NCI-H524 treated with DMSO at 0.1 percent for 48 hours (cell line): Measurements from ENCODE around the gene TTC1.
A peak's percentile ranks its signal among the peaks of the same experiment; 100 is the strongest.
"Not testable (repeated sequence)": the region's sequence is repeated elsewhere in the genome, so short reads cannot be mapped to it uniquely, and the experiment has no call there.

Experiments
- DNase-seq: peaks from one replicate; lab custom pipeline; 2025; lab: John Stamatoyannopoulos, UW

Gene TTC1

DNA sequence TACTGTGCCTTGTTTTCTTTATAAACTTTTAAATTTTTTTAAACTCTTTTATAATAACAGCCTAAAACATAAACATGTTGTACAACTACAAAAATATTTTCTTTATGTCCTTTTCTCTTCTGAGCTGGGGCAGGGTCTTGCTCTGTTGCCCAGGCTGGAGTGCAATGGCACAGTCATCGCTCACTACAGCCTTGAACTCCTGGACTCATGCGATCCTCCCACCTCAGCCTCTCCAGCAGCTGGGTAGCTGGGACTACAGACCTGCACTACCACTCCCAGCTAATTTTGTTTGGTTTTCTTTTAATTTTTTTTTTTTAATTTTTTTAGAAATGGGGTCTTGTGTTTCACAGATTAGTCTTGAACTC is 31.5 kb downstream of the TTC1 start:
- DNase-seq, result no peak

DNA sequence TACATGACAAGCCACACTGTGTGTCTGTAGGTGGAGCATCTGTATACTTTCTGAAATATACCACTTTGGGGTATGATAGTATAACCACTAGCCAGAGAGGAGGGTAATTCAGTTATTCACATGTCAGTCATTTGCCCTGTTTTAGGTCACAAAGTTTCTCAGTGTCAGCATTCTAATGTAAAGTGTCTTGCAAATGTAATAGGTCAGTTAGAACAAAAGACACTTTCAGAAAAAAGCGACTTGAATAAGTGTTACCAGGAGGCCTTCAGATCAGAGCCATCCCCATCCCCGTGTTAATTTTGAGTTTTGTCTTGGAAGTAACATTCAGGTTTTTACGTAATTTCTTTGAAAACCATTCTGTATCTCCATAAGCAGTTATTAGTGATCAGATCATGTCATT is 33.7 kb downstream of the TTC1 start:
- no peak for DNase-seq

DNA sequence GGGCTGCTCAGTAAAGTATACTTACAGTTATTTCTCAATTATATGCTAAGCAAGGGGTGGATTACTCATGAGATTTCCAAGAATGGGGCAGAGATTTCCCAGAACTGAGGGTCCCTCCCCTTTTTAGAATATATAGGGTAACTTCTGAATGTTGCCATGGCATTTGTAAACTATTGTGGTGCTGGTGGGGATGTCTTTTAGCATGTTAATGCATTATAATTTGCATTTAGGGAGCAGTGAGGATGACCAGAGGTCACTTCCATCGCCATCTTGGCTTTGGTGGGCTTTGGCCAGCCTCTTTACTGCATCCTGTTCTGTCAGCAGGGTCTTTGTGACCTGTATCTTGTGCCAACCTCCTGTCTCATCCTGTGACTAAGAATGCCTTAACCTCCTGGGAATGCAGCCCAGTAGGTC is 35.5 kb downstream of the TTC1 start:
- DNase-seq, result no peak

DNA sequence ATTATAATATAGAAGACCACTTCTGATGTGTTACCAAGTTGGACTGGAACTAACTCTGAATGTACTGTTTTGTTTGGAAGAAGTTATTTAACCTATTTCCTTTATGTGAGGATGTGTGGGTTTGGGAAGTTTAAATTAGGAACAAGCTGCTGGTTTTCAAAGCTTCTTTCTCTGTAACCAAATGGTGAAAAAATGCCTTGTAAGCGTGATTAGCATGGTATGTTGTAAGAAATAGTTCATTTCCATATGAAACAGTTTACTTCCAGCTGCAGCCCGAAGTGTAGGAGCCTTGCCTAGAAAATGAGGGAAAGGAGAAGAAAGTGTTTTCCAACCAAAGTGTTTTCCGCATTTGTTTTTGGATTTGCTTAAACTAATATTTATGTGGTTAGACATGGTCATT is 36.0 kb downstream of the TTC1 start:
- no peak for DNase-seq

DNA sequence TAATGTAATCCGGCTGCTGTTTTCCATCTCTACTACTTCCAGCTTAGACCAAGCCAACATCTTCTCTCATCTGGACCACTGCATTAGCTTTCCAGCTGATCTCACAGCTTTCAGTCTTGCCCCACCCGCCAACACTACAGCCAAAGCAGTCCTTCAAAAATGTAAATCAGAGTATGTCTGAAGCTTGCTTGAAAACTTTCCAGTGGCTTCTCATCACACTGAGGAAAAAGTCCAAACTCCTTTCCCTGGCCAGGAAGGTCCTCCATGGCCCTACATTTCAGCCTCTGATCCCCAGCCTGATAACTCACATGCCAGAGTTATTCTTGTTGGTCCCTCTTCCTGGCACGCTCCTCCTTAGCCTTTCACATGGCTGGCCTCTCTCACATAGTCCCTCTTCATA is 38.5 kb downstream of the TTC1 start:
- no peak for DNase-seq

DNA sequence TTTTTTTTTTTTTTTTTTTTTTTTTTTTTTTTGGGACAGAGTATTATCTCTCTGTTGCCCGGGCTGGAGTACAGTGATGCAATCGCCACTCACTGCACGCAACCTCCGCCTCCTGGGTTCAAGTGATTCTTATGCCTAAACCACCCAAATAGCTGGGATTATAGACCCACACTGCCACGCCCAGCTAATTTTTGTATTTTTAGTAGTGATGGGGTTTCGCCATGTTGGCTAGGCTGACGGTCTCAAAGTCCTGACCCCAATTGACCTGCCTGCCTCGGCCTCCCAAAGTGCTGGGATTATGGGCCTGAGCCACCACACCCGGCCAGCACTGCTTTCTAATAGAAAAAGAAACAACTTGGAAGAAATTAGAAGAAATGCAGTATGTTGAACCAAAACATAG is 39.2 kb downstream of the TTC1 start:
- no peak for DNase-seq

DNA sequence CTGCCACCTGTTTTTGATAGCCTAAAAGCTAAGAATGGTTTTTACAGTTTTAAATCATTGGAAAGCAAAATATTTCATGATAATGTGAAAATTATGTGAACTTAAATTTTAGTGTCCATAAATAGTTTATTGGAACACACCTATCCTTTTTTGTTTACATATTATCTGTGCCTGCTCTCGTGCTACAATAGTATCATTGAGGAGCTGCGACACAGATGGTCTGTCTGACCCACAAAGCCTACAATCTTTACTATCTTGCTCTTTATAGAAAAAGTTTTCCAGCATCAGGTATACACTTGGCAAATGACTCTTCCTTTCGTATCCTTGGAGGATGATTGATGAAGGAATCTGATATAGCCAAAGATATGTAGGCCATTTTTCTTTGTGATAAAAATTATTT is 40.2 kb downstream of the TTC1 start:
- no peak for DNase-seq

DNA sequence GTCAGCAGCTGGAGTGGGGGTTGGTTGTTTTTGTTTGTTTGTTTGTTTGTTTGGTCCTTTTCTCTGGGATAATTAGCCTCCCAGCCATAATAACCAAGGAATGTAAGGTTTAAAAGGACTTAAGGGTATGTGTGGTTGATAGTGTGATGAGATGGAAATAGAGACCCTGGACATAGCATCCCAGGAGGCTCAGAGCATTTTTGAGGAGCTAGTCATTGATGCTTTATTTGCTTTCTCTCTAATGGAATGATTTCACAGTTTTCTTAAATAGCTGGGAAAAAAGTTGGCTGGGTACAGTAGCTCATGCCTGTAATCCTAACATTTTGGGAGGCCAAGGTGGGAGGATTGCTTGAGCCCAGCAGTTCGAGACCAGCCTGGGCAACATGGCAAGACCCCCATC is 45.1 kb downstream of the TTC1 start:
- no peak for DNase-seq

DNA sequence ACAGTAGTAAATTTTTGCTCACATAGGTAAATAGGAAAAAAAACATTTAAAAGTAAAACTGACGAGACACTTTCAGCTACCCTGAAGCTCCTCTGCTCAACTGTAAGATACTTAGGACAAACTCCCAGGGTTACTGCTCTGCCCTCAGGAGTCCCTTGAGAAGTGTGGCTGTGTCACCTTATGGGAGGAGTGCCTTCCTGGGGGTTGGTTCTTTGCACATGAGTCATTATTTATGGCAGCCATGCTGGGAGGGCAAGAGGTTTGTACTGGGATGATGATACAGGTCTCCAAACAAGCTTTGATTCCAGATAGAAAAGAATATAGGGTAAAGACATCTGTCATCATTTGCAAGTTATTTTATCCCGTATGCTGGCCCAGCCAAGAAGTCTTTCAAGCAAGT is 45.9 kb downstream of the TTC1 start:
- DNase-seq, result no peak

DNA sequence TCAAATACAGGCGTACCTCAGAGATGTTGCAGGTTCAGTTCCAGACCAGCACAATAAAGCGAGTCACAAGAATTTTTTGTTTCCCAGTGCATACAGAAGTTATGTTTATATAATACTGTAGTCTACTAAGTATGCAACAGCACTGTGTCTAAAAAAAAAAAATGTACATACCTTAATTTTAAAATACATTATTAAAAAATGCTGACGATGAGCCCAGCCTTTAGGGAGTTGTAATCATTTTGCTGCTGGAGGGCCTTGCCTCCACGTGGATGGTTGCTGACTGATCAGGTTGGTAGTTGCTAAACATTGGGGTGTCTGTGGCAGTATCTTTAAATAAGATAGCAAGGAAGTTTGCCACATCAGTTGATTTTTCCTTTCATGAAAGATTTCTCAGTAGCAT is 48.3 kb downstream of the TTC1 start:
- DNase-seq, result no peak

DNA sequence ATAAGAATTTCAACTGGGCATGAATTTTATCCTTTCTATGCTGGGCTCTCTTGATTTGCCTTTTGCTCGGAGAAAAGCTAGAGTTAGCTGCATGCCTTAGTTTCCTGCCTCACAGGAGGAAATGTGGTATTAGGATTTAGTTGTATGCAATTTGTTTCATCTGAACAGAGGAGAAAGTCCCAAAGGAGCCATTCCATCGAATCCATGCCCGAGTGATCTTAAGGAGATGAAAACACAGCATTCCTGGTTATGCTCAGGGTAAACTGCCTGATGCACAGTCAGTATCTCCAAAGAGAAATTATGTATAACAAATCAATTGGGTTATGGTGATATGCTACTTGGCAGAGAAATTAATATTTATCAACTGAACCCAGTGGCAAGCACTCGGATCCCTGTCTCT is 51.1 kb downstream of the TTC1 start:
- no peak for DNase-seq

DNA sequence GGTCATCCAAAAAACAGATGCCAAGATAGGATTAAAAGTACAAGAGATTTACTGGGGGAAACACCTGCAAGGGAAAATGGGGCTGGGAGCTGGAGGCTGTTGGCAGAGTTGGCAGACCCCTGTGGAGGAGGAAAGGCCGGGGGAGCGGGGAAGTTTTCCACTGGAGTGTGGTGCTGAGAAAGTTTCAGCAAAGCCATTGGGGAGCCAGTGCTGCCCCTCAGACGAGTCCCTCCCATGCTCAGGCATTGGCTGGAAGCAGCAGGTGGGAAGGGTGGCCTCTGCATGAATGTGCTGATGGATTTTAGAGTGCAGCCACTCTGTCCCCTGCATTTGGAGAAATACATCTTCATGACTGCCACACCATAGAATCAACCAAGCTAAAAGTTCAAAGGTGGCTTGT is 52.8 kb downstream of the TTC1 start:
- DNase-seq, result no peak

DNA sequence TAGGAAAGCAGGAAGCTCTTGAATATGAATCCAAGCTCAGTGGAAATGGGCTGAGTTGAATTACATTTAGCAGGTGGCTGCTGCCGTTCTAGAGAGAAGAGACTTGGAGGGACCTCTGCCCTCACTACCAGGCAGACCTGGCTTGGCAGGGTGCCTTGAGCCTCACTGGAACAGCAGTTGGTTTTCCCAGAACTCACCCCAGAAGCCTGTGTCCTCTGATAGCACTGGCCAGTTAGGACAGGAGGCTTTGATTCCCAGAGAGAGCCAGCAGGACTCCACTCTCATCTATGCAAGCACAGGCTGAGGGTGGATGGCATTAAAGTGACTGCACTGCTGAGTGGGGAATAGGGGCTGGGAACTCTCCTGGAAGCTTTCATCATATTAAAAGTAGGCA is 55.5 kb downstream of the TTC1 start:
- no peak for DNase-seq

DNA sequence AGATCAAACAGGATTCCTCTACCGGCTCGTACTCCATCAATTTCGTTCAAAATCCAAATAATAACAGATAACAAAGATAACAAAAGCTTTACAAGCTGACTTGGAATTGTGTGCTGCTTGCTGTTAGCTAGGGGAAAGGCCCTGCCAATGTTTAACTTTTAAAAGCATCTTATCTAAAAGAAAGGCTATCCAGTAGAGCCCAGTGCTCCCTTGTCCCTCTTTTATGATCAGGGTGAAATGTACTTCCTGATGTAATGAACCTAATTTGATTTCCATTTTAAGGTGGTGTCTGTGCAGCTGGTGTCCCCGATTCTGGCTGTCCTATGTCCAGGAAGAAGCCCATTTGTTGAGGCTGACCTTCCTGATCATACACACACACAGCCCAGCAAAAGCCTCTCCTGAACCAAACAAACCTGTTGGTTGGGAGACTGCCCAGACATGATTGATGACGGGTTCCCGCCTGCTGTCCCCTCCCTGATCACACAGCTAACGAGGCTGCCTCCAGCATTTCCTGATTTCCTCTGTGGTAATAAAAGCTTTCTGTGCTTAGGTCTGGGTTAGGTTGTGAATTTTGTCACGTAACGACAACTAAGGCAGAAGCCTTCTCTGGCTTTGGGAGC is 56.2 kb downstream of the TTC1 start:
- no peak for DNase-seq

DNA sequence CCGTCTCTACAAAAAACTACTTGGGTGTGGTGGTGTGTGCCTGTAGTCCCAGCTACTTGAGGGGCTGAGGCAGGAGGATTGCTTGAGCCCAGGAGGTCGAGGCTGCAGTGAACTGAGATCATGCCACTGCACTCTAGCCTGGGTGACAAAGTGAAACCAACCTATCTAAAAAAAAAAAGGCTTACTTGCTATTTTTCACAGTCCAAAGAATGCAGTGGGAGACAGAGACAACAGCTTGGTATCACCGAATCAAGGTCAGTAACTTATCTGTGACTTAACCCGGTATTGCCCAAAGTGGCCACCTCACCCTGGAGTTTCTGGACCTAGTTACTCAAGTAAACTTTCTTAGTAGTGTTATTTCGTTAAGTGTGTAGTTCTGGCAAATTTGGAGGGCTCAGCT is 60.2 kb downstream of the TTC1 start:
- DNase-seq, result not testable (repeated sequence)

DNA sequence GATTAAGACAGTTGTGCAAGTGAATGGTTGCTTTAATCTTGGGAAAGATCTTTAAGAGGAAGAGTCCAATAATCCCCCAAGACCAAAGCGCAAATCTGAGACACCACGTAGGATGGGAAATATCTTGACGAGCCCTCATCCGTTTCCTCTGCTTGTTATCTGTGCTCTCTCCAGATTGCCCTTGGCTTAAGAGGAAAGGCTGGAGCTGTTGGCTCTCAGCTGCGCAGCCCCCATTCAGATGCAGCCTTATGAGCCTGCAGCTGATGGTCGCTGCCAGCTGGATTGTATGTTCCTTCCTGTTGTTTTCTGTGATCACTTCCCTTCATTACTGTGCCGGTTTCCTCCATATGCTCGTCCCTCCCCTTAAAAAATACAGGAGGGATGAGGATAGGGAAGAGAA is 62.6 kb downstream of the TTC1 start:
- DNase-seq, result peak; percentile 69

DNA sequence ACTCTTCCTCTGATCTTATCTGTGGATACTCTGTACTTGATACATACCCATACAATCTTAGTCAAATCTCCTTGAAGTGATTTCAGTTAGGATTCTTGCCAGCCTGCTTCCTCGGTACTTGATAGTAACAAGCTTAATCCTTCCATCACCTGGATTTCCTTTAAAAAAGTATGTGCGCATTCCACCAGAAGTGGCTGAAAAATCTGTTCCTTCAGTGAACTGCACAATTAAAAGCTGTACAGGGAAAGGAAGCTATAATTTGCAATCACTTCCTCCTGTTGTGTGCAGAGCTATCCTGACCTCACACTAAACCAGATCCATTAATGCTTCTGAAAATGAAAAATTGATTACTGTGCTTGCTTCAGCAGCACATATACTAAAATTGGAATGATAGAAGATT is 63.0 kb downstream of the TTC1 start:
- no peak for DNase-seq

DNA sequence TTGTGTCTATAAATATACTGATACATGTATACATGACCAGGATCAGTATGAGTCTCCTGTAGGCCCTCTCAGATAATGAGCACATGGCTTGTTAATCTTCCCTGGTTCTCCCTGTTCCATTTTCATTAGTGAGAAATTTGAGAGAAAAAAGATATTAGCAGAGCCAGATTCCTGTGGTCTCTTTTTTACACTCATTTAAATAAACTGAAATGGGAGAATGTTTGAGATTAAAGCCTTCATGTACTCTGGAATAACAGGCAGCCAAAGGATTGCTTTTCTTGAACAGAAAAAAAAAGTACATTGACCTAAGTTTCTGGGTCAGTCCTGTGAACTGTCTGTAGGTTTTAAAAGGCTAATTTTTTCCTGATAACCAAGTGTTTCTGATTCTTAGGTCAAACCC is 66.1 kb downstream of the TTC1 start:
- DNase-seq, result no peak

DNA sequence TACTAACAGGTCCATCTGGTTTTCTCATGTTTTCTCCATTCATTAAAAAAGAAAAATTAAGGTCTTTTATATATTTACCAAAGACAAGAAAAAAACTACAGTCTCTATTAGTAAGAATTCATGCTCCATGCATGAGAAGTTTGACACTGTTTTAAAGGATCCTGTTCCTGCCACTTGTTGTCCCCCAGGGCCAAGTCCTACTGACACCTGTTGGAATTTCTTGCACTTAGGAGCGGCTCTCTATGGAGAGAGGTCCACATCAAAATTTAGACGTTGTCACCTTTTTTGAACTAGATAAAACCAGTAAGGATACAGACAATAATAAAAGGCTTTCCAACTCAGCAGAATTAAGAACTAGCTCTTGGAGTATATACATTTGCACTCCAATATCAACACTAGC is 68.1 kb downstream of the TTC1 start:
- DNase-seq, result no peak

DNA sequence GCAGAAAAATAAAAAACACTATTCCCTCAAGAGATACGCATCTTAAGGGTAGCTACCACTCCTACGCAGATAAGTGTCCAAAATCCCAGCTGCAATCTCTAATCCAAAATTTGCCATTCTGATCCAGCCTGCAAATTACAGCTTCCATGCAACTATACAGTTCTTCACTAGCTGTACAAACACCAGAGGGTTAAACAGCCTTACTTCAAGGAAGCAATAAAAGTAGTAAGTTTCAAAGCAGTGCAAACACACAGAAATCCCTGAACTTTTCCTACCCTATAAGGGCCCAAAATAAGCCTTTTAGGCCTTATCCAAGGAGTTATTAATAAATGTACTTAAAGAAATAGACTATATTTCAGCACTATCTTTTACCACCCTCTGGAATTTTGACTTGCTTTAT is 70.8 kb downstream of the TTC1 start:
- no peak for DNase-seq

DNA sequence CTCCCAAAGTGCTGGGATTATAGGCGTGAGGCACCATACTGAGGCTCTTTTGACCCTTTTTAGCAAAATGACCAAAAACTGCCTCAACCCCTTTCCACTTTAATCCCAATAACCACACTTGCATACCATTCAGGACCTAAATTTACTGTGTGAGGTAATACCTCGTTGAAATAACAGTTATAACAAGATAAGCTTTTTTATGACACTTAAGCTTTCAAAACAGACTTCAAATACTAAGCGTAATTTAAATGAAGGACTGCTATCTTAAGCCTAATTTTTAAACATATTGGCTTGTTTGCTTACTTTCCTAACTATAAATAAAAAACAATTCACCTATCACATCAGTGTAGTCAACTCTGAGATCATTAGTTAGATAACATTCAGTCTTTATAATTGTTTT is 72.6 kb downstream of the TTC1 start:
- no peak for DNase-seq

DNA sequence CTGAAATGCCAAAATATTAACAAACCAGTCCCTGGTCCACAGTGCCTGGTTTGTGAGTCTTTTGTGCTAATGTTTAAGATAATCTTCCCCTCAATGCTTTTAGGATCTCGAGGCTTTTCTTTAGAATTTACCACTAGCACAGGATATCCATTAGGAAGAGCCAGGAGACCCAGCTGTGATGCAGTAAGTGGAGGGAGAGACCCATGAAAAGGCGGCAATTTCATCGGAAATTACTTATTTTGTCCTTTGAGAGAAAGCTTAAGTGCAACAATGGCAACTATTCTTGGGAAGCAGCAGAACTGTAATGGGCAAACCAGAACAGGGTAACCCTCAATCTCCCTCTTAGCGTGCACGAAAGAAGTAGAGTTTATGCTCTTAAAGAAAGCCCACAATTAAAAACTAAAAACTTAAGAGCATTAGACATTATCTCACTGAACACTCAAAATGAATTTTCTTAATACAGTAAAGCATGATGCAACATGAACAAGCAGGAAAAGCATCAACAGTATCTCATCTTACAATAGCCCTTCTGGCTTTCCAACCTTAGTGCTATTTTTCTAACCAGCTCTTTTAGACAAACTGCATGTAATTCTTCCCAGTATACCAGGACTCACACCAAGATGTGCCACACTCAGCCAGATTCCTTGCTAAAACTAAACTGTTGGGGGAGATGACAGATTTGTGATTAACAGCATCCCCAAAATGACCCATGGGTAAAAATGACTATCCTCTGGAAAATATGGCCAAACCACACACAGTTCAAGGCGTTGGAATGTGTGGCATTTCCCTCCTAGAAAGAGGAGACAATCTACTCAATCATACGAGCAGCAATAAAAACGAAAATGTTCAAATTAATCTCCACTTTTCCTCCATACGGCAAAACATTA is 73.9 kb downstream of the TTC1 start:
- DNase-seq, result no peak

DNA sequence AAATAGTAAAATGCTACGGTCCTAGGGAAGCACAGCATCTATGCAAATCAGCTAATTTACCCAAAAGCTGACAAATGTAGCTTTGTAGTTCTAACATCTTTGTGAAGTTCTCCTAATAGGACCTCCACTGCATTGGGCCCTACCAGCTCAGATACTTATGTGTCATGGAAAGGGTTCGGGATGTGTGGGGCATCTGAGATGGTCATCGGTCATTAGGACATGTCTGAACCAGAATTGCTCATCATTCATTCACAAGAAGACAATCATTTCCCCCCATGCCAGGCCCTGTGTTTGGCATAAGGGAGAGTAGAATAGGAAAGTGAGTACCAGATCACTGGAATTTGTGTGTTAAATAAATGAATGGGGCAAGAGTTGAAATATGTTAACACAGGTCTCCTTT is 74.6 kb downstream of the TTC1 start:
- DNase-seq, result no peak

DNA sequence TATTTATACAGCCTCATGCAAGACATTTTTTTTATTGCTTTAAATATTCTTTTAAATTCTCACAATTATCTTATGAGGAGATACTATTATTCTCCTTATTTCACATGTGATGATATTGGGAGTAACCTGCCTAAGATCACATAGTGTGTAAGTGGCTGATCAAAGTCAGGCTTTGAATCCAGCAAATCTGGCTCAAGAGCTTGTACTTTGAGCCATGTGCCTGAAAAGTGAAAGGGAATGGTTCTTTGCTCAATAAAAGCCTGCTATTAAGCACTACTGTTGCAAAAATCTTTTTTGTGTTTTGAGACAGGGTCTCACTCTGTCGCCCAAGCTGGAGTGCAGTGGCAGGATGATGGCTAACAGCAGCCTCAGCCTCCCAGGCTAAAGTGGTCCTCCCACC is 75.2 kb downstream of the TTC1 start:
- no peak for DNase-seq
